ENCODE results near the gene LRIT3. TPM values are rescaled to one million over a fixed set of nuclear protein-coding genes. Genes with fewer than 3 reads are reported as not detected.

The LRIT3 gene
- polyA plus RNA-seq, 3 donors, result 0.07 TPM; not detected in 2

- peak overlapping the region; percentile 6 for H2AFZ ChIP-seq (ENCODE audit: insufficient read depth, low read depth, low read length, poor library complexity, severe bottlenecking)
- intact Hi-C loops (cut with micrococcal nuclease), result no loop called here
- H3K9me3 ChIP-seq (replicated peaks in 1 of 2; ENCODE audit: control insufficient read depth in 1 of 2, insufficient read depth in 1 of 2, low read length in 2 of 2), result no peaks in the 10 kb centered on the region
- no peak overlapping the region for H3K27ac ChIP-seq (ENCODE audit: low read depth in 1 of 2, low read length in 2 of 2)
- no peaks in the 10 kb centered on the region for H3K36me3 ChIP-seq (replicated peaks in 1 of 2; ENCODE audit: control insufficient read depth in 1 of 2, insufficient read depth in 2 of 2, low read length in 2 of 2)
- H4K20me1 ChIP-seq (ENCODE audit: insufficient read depth, low read length), result no peaks in the 10 kb centered on the region
- 75% methylated on average over 1 of the region's 4 CpGs for WGBS (ENCODE audit: insufficient coverage)
- no peak overlapping the region for H3K9ac ChIP-seq (ENCODE audit: insufficient read depth, low read length, poor library complexity, severe bottlenecking)
- no peak overlapping the region for H3K4me3 Mint-ChIP-seq
- TF ChIP-seq CTCF (IDR thresholded peaks at IDR 0.05), result no peak
- H3K4me2 ChIP-seq (replicated peaks; ENCODE audit: extremely low read depth, low read length, poor library complexity, severe bottlenecking), result no peak overlapping the region
- peaks cover 2% of the 10 kb centered on the region for H3K4me1 Mint-ChIP-seq
- H3K4me1 ChIP-seq (ENCODE audit: control insufficient read depth in 1 of 2, insufficient read depth in 2 of 2, low read length in 2 of 2), result no peaks in the 10 kb centered on the region
- no peaks in the 10 kb centered on the region for H3K27me3 ChIP-seq (ENCODE audit: control insufficient read depth in 2 of 2, insufficient read depth in 2 of 2, low read length in 2 of 2)
- H3K27me3 Mint-ChIP-seq (ENCODE audit: low read depth in 3 of 3), result peaks cover 0 to 2% (median 2%) of the 10 kb centered on the region in 3 donors
- DNase-seq, result peak in 2 of 3 donors; percentile 13 to 15
- H3K36me3 Mint-ChIP-seq, result no peaks in the 10 kb centered on the region
- H3K79me2 ChIP-seq (ENCODE audit: insufficient read depth, low read length), result no peaks in the 10 kb centered on the region
- H3K9me3 Mint-ChIP-seq, result no peaks in the 10 kb centered on the region
- no peak overlapping the region for H3K27ac Mint-ChIP-seq
- H3K4me3 ChIP-seq (replicated peaks in 1 of 3; ENCODE audit: low read depth in 2 of 3, low read length in 3 of 3), result no peak overlapping the region
Observed at GRCh38 chr4:109803924-109804571, 43.9 kb upstream of the LRIT3 start.

- Histone ChIP-seq H3K36me3 (replicated peaks in 1 of 2; ENCODE audit: control insufficient read depth in 1 of 2, insufficient read depth in 2 of 2, low read length in 2 of 2) (no peaks in the 10 kb centered on the region), H4K20me1 (ENCODE audit: insufficient read depth, low read length) (no peaks in the 10 kb centered on the region), H3K27ac (ENCODE audit: low read depth in 1 of 2, low read length in 2 of 2) (no peak overlapping the region), H3K27me3 (ENCODE audit: control insufficient read depth in 2 of 2, insufficient read depth in 2 of 2, low read length in 2 of 2) (no peaks in the 10 kb centered on the region), H2AFZ (ENCODE audit: insufficient read depth, low read depth, low read length, poor library complexity, severe bottlenecking) (no peak overlapping the region), H3K9me3 (replicated peaks in 1 of 2; ENCODE audit: control insufficient read depth in 1 of 2, insufficient read depth in 1 of 2, low read length in 2 of 2) (no peaks in the 10 kb centered on the region), H3K79me2 (ENCODE audit: insufficient read depth, low read length) (no peaks in the 10 kb centered on the region), H3K9ac (ENCODE audit: insufficient read depth, low read length, poor library complexity, severe bottlenecking) (no peak overlapping the region), H3K4me2 (replicated peaks; ENCODE audit: extremely low read depth, low read length, poor library complexity, severe bottlenecking) (no peak overlapping the region), H3K4me3 (replicated peaks in 1 of 3; ENCODE audit: low read depth in 2 of 3, low read length in 3 of 3) (no peak overlapping the region), H3K4me1 (ENCODE audit: control insufficient read depth in 1 of 2, insufficient read depth in 2 of 2, low read length in 2 of 2) (peaks cover 9 to 14% of the 10 kb centered on the region in 2 donors)
- H3K27me3 Mint-ChIP-seq (ENCODE audit: low read depth in 3 of 3), result peaks cover 0 to 2% (median 0%) of the 10 kb centered on the region in 3 donors
- no peak overlapping the region for H3K4me3 Mint-ChIP-seq
- no peaks in the 10 kb centered on the region for H3K9me3 Mint-ChIP-seq
- H3K27ac Mint-ChIP-seq, result no peak overlapping the region
- peaks cover 12% of the 10 kb centered on the region for H3K4me1 Mint-ChIP-seq
- intact Hi-C loops (cut with micrococcal nuclease), result loop anchor here in 1 of 2 donors (5.0 to 10.0 kb wide), 2 partner anchors 105 to 247 kb away; partner anchors contain the start of genes CASP6 and MCUB
- WGBS (ENCODE audit: insufficient coverage), result no CpG with 5 or more reads among the region's 2 CpGs
- TF ChIP-seq CTCF (IDR thresholded peaks at IDR 0.05), result no peak
- H3K36me3 Mint-ChIP-seq, result no peaks in the 10 kb centered on the region
- no peak for DNase-seq
Observed at GRCh38 chr4:109809655-109810054, 38.3 kb upstream of the LRIT3 start.
